ENCODE data around the gene TMEM203.
"Not testable (repeated sequence)": the region's sequence is repeated elsewhere in the genome, so short reads cannot be mapped to it uniquely, and the experiment has no call there.

TMEM203 gene

DNA sequence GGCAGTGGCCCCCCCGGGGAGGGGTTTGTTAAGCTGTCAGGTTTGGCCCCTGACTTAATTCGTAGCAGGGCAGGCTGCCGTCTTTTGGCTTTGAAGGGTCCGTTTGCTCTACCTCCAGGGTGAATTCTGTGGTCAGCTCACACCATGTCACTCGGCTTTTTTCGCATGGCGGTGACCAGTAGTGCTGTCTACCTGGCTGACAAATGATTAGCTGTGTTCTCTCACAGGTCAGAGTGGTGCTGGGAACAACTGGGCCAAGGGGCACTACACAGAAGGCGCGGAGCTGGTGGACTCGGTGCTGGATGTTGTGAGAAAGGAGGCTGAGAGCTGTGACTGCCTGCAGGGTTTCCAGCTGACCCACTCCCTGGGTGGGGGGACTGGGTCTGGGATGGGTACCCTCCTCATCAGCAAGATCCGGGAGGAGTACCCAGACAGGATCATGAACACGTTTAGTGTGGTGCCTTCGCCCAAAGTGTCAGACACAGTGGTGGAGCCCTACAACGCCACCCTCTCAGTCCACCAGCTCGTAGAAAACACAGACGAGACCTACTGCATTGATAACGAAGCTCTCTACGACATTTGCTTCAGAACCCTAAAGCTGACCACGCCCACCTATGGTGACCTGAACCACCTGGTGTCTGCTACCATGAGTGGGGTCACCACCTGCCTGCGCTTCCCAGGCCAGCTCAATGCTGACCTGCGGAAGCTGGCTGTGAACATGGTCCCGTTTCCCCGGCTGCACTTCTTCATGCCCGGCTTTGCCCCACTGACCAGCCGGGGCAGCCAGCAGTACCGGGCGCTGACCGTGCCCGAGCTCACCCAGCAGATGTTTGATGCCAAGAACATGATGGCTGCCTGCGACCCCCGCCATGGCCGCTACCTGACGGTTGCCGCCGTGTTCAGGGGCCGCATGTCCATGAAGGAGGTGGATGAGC lies 37.1 kb upstream of the TMEM203 start:
- in situ Hi-C loops (cut with MboI; ENCODE audit: low sequenced_read_pairs): no loop called here

DNA sequence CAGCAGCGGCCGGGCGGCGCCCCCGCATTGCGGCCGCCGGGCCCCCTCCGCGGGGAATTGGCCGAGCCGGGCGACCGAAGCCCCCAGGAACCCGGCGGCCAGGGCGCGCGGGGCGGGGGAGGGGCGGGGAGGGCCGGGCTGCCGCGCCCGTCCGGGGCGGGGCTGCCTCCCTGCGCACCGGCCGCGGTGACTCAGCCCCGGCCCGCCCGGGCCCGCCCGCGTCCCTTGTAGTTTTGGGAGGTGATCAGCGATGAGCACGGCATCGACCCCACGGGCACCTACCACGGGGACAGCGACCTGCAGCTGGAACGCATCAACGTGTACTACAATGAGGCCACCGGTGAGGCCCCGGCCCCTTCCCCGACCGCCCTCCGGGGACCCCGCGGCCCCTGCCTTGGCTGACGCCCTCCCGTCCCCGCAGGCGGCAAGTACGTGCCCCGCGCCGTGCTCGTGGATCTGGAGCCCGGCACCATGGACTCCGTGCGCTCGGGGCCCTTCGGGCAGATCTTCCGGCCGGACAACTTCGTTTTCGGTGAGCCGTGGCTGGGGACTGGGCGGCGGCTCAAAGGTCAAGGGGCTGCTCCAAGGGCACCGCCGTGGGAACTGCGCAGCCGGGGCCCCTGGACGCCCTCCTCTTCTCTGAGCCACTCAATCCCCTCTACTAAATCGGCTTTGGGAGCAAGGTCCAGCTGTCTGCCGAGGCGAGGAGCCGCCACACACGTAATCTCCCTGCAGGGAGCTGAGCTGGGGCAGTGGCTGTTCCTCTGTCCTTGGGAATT lies 36.2 kb upstream of the TMEM203 start:
- in situ Hi-C loops (cut with MboI; ENCODE audit: low sequenced_read_pairs): no loop called here

DNA sequence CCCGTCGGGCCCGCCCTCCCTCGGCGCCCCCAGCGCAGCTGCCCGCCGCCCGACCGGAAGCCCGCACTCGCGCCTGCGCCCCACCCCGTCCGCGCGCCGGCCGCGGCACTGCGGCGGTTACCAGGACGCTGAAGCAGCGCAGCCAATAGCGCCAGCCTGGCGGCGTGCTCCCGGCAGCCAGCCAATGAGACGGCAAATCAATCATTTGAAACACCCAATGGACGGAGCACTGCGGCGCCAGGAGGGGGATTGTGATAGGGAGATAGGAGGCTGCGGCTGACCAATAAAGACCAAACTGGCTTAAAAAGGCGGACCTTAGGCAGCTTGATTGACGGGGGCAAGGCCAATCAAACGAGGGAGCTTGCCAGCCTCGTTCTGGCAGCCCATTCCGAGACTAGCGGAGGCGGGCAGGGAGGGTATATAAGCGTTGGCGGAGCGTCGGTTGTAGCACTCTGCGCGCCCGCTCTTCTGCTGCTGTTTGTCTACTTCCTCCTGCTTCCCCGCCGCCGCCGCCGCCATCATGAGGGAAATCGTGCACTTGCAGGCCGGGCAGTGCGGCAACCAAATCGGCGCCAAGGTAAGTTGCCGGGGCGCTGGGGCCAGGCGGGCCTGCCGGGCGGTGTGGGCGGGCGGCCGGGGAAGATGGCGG lies 35.5 kb upstream of the TMEM203 start, which contains the start of gene TUBB4B:
Gene TUBB4B, plus strand, starts transcription at position 447 of the 649 bp plus-strand sequence. Its CDS starts 74 bp downstream, at position 521.
- in situ Hi-C loops (cut with MboI; ENCODE audit: low sequenced_read_pairs): no loop called here

- in situ Hi-C loops (cut with MboI; ENCODE audit: low sequenced_read_pairs): no loop called here
Measured at GRCh38 chr9:137240318-137240840, 34.9 kb upstream of the TMEM203 start.

DNA sequence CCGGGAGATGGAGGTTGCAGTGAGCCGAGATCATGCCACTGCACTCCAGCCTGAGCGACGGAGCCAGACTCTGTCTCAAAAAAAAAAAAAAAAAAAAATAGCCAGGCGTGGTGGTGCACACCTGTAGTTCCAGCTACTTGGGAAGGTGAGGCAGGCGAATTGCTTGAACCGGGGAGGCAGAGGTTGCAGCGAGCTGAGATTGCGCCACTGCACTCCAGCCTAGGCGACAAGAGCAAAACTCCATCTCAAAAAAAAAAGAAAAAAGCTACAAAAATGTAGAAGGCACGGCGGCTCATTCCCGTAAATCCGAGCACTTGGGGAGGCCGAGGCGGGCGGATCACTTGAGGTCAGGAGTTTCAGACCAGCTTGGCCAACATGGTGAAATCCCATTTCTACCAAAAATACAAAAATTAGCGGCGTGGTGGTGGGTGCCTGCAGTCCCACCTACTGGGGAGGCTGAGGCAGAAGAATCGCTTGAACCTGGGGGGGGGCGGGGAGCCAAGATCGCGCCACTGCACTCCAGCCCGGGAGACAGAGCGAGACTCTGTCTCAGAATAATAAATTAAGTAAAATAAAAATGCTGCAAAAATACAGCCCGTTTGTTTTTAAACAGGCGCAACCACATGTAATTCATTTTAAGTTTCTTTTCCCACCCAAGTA lies 34.2 kb upstream of the TMEM203 start:
- in situ Hi-C loops (cut with MboI; ENCODE audit: low sequenced_read_pairs): not testable (repeated sequence)

DNA sequence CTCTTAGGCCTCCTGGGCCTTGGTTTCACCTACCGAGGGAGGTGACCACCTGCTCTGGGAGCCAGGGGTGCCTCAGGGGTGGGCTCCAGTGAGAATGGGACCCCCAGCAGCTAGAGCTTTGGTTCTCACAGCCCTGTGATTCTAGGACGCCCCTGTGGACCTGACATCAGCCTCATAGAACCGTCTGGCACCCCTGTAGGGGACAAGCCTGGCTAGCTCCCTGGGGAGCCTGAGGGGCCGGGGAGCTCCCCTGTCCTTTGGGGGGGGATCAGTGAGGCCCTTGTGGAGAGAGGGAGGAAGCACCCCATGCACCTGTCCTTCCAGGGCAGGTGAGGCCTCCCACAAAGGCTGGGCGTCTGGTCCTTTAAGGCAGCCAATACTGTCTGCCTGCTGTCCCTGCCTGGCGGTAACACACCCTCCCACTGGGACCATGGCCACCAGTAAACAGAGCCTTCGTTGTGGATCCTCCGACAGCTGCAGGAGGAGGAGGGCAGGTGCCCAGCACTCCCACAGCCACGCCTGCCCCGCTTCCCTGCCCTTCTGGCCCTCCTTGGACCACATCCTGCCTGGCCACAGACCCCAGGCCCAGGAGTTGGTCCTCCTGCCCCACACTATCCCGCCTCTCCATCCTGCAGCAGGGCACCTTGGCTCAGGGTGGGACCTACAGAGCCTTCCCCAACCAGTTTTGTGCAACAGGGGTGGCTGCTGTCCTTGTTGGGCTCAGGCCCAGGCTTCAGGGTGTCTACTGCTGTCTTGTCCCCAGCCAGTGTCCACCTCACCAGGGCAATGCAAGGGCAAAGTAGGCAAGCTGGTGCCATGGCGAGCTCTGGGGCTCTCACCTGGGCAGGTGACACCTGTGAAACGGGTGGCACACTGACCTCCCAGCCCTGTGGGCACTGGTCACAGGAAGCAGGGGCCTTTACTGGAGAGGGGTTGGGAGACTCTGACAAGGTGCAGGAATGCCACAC lies 32.6 kb upstream of the TMEM203 start:
- in situ Hi-C loops (cut with MboI; ENCODE audit: low sequenced_read_pairs): no loop called here

DNA sequence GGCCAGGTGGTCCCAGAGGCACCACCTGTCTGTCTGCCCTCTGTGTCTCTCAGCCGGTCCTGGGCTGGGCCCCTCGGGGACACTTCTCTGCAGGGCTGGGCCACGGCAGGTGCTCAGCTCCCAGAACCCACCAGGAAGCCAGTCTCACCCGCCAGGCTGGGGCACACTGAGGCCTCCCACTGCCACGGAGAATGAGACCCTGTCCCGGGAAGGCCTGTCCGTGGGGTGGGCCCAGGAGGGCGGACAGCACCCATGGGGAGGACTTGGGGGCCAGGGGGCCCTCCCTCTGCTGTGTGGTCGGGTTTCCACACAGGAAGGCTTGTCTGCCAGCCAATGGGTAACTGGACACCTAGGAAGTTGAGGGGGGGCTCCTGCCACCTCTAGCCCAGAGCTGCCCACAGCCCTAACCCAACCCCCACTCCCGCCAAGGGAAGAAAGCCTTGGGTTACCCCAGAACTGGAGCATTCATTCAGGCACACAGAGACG lies 31.5 kb upstream of the TMEM203 start:
- in situ Hi-C loops (cut with MboI; ENCODE audit: low sequenced_read_pairs): no loop called here

DNA sequence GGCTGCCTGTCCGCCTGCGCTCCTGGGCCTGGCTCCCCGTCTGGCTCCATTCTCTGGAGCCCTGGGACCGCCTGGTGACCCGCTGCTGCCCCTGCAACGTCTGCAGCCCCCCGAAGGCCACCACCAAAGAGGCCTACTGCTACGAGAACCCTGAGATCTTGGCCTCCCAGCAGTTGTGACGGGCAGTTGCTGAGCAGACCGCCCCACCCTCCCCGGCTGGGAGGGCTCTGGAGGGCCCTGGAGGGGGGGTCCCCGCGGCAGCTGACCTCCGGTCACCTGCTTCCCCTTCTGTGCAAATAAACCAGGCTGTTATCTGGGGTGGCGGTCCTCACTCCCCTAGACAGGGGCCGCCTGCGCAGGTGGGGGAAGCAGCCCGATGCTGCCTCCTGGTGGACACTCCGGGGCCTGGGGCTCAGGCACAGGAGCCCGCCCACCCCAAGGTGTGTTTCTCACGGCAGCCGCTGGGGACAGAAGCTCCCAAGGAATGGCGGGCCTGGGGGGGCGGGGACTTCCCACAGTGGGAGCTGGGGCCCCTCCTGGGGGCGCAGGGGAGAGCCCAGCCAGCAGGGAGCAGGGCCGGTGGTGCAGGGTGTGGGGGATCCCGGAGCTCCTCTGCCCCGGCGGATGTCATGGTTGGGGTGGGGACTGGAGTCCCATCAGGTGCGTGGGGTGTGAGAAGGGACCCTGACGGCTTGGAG lies 30.9 kb upstream of the TMEM203 start:
- in situ Hi-C loops (cut with MboI; ENCODE audit: low sequenced_read_pairs): no loop called here

DNA sequence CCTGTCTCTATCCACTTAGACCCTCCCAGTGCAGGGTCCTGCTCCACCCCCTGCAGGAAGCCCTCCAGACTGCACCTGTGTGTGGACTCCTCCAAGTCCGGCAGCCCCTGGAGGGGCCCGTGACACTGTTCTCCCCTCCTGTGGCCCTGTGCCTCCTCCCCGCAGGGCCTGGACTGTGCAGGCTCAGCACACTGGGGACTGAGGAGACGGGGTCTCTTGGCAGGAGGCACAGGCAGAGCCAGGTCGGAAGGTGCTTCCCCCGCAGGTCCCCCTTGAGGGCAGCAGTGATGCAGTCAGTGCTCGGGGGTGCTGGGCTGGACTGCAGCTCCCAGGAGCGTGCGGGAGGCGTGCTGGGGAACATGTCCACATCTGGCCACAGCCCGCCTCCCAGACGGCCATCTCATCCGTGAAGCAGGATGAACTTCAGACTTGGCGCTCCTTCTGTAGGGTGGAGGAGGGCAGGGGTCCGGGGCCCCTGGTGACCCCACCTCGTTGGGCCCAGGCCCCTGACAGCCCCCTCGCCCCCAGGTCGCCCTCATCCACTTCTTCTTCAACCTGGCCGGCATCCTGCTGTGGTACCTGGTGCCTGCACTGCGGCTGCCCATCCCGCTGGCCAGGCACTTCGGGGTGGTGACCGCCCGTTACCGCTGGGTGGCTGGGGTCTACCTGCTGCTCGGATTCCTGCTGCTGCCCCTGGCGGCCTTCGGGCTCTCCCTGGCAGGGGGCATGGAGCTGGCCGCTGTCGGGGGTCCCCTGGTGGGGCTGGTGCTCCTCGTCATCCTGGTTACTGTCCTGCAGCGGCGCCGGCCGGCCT lies 30.2 kb upstream of the TMEM203 start:
- in situ Hi-C loops (cut with MboI; ENCODE audit: low sequenced_read_pairs): no loop called here

DNA sequence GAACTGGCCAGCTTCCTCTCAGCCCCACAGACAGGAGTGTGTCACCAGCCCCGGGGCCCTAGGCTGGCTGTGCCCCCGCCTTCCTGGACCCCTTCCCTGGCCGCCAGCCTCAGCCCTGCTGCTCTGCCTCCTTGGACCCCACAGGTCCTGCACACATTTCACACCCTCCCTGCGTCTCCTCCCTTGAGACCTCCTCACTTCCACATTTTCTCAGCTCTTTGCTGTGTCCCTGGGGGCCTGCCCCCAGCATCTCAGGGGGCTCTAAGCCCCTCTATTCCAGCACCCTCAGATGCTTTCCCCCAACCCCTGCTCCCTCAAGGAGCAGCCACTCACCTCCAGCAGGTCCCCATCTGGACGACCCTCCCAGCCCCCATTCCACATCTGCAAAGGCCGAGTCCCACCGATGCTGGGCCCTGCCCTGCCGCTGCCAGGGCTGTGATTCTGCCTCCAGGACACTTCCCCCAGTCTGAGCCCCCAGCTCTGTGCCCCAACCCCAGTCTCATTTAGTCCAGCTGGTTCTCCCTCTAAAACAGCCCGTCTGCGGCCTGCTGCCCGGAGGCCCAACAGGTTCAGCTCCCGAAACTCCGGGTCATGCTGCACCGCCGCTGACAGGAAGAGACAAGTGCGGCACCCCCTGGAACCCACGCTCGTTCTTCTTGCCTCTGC lies 29.4 kb upstream of the TMEM203 start:
- in situ Hi-C loops (cut with MboI; ENCODE audit: low sequenced_read_pairs): no loop called here

GRCh38 chr9:137234055-137234697 lies 28.7 kb upstream of the TMEM203 start:
- in situ Hi-C loops (cut with MboI; ENCODE audit: low sequenced_read_pairs): no loop called here

GRCh38 chr9:137233143-137233980 lies 27.9 kb upstream of the TMEM203 start:
- in situ Hi-C loops (cut with MboI; ENCODE audit: low sequenced_read_pairs): no loop called here

- in situ Hi-C loops (cut with MboI; ENCODE audit: low sequenced_read_pairs): no loop called here
Measured at GRCh38 chr9:137232510-137232909, 27.1 kb upstream of the TMEM203 start.

GRCh38 chr9:137232101-137232500 lies 26.7 kb upstream of the TMEM203 start:
- in situ Hi-C loops (cut with MboI; ENCODE audit: low sequenced_read_pairs): no loop called here

GRCh38 chr9:137231372-137232039 lies 26.1 kb upstream of the TMEM203 start:
- in situ Hi-C loops (cut with MboI; ENCODE audit: low sequenced_read_pairs): no loop called here

Data from HL-60/S4 (cell line).